Endodermal cell (in vitro differentiated cells): ENCODE results near the gene ANKFN1. TPM values are rescaled to one million over a fixed set of nuclear protein-coding genes. Genes with fewer than 3 reads are reported as not detected.

Experiments used
- DNase-seq: peaks from one replicate; pipeline ENCODE4 v3.0.0-alpha.2; 2017
- H3K27ac ChIP-seq: 2 replicates; pipeline ENCODE4 v1.5.1; 2013; ENCODE audit warnings: mild to moderate bottlenecking, low read depth, low read length, moderate library complexity
- H3K27me3 ChIP-seq: 2 replicates; pipeline ENCODE4 v1.6.1; 2013; ENCODE audit warnings: mild to moderate bottlenecking, low read length, moderate library complexity; ENCODE audit not compliant: insufficient read depth, control insufficient read depth, poor library complexity, severe bottlenecking
- H3K36me3 ChIP-seq: 2 replicates; pipeline ENCODE4 v1.7.0; 2013; ENCODE audit warnings: mild to moderate bottlenecking, low read length, moderate library complexity; ENCODE audit not compliant: control insufficient read depth, insufficient read depth
- H3K4me1 ChIP-seq: one replicate; pipeline ENCODE4 v1.7.0; 2013; ENCODE audit warnings: low read length; ENCODE audit not compliant: control insufficient read depth, insufficient read depth
- H3K4me3 ChIP-seq: 2 replicates; pipeline ENCODE4 v1.5.1; 2013; ENCODE audit warnings: mild to moderate bottlenecking, low read length, moderate library complexity
- H3K9ac ChIP-seq: 2 replicates; pipeline ENCODE4 v1.6.1; 2013; ENCODE audit warnings: mild to moderate bottlenecking, low read length, moderate library complexity; ENCODE audit not compliant: poor library complexity, severe bottlenecking; ENCODE audit errors: extremely low read depth
- H3K9me3 ChIP-seq: 2 replicates; pipeline ENCODE4 v1.6.1; 2013; ENCODE audit warnings: mild to moderate bottlenecking, low read length, moderate library complexity; ENCODE audit not compliant: control insufficient read depth
- H3K27ac Mint-ChIP-seq: 2 replicates; pipeline ENCODE4 v1.8.0; 2020; ENCODE audit warnings: mixed read lengths
- H3K27me3 Mint-ChIP-seq: 2 replicates; pipeline ENCODE4 v1.8.0; 2021; ENCODE audit warnings: mild to moderate bottlenecking, mixed read lengths; ENCODE audit not compliant: insufficient read depth
- H3K36me3 Mint-ChIP-seq: 2 replicates; pipeline ENCODE4 v1.8.0; 2020; ENCODE audit warnings: low read depth, mixed read lengths
- H3K4me1 Mint-ChIP-seq: 2 replicates; pipeline ENCODE4 v1.8.0; 2020; ENCODE audit warnings: mixed read lengths
- H3K4me3 Mint-ChIP-seq: 2 replicates; pipeline ENCODE4 v1.8.0; 2020; ENCODE audit warnings: mild to moderate bottlenecking, moderate library complexity, mixed read lengths
- H3K9me3 Mint-ChIP-seq: 2 replicates; pipeline ENCODE4 v1.8.0; 2020; ENCODE audit warnings: mild to moderate bottlenecking, mixed read lengths
- CTCF ChIP-seq: fragments of 200-600 bp; sonication (generic); conservative IDR thresholded peaks from 2 replicates; pipeline ENCODE4 v1.5.0; 2021; ENCODE audit warnings: antibody characterized with exemption, mild to moderate bottlenecking
- WGBS, 2 experiments: methylation state at CpG; one replicate each; pipeline versions ENCODE4 v1.1.5 to v1.1.7; 2013; ENCODE audit warnings: missing lambda C conversion rate in 2 of 2, mixed read lengths in 1 of 2; ENCODE audit not compliant: insufficient coverage in 1 of 2, insufficient read length in 1 of 2; 5-methylcytosine and 5-hydroxymethylcytosine counted together
- total RNA-seq, 2 donors: library from RNA; stranded (reverse); fragmentation: NEBNext Ultra II Directional in 1 of 2; extraction: Animal tissue kit (Norgen Biotek cat#: 25700) in 1 of 2; gene quantifications; 2 replicates in 1 of 2; 3 replicates in 1 of 2; pipeline ENCODE4 v1.2.1, GENCODE V29; 2021

Gene ANKFN1
- total RNA-seq, 2 donors from 2014 or later, result not detected

GRCh38 chr17:56351675-56352074 is 198.4 kb downstream of the ANKFN1 start:
- Histone ChIP-seq H3K4me1 (no peaks in the 10 kb centered on the region), H3K27me3 (no peaks in the 10 kb centered on the region), H3K9me3 (no peaks in the 10 kb centered on the region), H3K36me3 (no peaks in the 10 kb centered on the region), H3K4me3 (no peak overlapping the region), H3K27ac (no peak overlapping the region), H3K9ac (no peak overlapping the region)
- Mint-ChIP-seq H3K9me3 (no peaks in the 10 kb centered on the region), H3K4me1 (peaks cover 2% of the 10 kb centered on the region), H3K36me3 (no peaks in the 10 kb centered on the region), H3K4me3 (no peak overlapping the region), H3K27me3 (no peaks in the 10 kb centered on the region), H3K27ac (no peak overlapping the region)
- DNase-seq, result no peak
- TF ChIP-seq CTCF, result no peak
- 95 to 97% methylated on average over 5 of the region's 5 CpGs for WGBS, 2 experiments

- no peak overlapping the region for H3K27ac Mint-ChIP-seq
- WGBS, 2 experiments, result 50 to 85% methylated on average over 1 to 3 of the region's 3 CpGs
- H3K4me3 Mint-ChIP-seq, result no peak overlapping the region
These were observed 205.4 kb downstream of the ANKFN1 start for GRCh38 chr17:56358651-56359050.

GRCh38 chr17:56359518-56359917 is 206.2 kb downstream of the ANKFN1 start:
- DNase-seq, result no peak
- H3K4me3 ChIP-seq, result no peak overlapping the region
- no peaks in the 10 kb centered on the region for H3K9me3 Mint-ChIP-seq
- no peaks in the 10 kb centered on the region for H3K36me3 ChIP-seq
- no peaks in the 10 kb centered on the region for H3K9me3 ChIP-seq
- H3K27ac ChIP-seq, result no peak overlapping the region
- H3K4me1 Mint-ChIP-seq, result peaks cover 4% of the 10 kb centered on the region
- 86 to 92% methylated on average over 2 of the region's 2 CpGs for WGBS, 2 experiments
- H3K36me3 Mint-ChIP-seq, result no peaks in the 10 kb centered on the region
- no peak overlapping the region for H3K27ac Mint-ChIP-seq
- H3K4me3 Mint-ChIP-seq, result no peak overlapping the region
- H3K9ac ChIP-seq, result no peak overlapping the region
- no peak for TF ChIP-seq CTCF
- no peaks in the 10 kb centered on the region for H3K4me1 ChIP-seq
- H3K27me3 ChIP-seq, result no peaks in the 10 kb centered on the region
- no peaks in the 10 kb centered on the region for H3K27me3 Mint-ChIP-seq

More at GRCh38 chr17:56358651-56359050, 205.4 kb downstream of the ANKFN1 start:
- Histone ChIP-seq H3K27ac (no peak overlapping the region), H3K4me1 (no peaks in the 10 kb centered on the region), H3K4me3 (no peak overlapping the region), H3K27me3 (no peaks in the 10 kb centered on the region), H3K9me3 (no peaks in the 10 kb centered on the region), H3K36me3 (no peaks in the 10 kb centered on the region), H3K9ac (no peak overlapping the region)
- TF ChIP-seq CTCF, result no peak
- Mint-ChIP-seq H3K27me3 (no peaks in the 10 kb centered on the region), H3K36me3 (no peaks in the 10 kb centered on the region), H3K4me1 (peaks cover 4% of the 10 kb centered on the region), H3K9me3 (no peaks in the 10 kb centered on the region)
- DNase-seq, result no peak
